ENCODE results near the gene ERBIN.

Gene ERBIN

DNA sequence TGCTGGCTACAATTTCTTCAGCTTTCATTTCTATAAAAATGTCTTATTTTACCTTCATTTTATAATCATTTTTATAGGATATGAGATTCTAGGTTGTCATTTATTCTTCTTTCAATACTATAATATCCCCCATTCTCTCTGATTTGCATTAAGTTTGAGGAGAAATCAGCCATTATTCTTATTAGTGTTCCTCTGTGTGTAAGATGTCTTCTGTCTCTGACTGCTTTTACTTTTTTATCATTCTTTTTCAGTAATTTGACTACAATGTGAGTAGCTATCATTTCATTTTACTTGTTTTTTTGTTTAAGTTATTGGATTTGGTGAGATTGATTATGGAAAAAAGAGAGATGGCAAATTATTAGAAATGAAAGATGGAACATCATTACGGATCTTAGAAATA, 204.1 kb downstream of the ERBIN start:
- no peak for DNase-seq (ENCODE audit: low read depth)
